Measurements from ENCODE around the gene ABHD5.

ABHD5 gene

DNA sequence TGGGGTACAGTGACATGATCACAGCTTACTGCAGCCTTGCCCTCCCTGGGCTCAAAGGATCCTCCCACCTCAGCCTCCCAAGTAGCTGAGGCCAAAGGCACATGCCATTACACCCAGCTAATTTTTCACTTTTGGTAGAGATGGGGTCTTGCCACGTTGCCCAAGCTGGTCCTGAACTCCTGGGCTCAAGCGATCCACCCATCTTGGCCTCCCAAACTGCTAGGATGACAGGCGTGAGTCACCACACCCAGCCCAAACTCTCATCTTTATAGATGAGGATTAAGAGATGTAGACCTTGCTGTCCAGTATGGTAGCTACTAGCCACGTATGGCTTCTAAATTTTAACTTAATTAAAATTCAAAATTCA lies 4.4 kb upstream of the ABHD5 start:
- no peak for DNase-seq

DNA sequence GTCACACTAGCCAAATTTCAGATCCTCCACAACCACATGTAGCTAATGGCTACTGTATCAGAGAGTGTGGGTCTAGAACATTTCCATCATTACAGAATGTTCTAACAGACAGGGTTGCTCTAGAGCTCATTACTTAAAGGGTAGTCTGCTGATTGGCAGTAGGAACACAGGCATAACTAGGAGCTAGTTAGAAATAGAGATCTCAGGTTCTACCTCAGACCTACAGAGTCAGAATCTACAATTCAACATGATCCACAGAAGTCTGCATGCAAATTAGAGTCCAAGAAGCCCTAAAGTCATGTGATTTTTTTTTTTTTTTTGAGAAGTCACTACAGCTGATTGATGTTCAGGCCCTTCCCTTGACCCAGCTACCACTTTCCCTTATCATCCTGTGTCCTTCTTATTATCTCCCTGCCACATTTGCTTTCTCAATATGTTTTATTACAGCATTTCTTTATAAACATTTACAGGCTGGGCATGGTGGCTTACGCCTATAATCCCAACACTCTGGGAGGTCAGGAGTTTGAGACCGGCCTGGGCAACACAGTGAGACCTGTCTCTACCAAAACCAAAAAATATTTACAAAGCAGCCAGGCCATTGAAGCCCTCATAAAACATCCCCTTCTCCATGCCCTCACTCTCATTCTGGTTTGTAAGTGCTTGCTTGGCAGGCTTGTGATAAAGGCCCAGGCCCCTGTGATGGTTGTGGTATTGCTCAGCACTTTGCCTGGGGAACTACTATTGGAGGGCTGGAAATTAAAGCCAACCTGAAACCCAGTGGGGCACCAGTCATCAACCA lies 3.8 kb upstream of the ABHD5 start:
- no peak for DNase-seq

DNA sequence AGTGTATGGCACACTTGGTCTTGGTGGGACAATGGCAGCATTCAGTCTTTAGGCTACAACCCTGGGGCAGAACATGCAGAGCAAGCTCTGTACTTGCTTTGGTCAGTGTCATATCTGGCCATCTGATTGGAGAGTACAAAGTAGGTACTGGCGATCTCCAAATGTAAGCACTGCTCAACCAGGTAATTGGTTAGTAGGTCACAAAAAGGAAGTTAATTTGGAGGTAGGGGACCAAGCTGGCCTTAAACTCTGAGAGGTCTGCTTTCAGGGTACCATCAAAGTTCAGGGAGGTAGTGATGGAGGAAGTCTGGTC lies 3.3 kb upstream of the ABHD5 start:
- no peak for DNase-seq

DNA sequence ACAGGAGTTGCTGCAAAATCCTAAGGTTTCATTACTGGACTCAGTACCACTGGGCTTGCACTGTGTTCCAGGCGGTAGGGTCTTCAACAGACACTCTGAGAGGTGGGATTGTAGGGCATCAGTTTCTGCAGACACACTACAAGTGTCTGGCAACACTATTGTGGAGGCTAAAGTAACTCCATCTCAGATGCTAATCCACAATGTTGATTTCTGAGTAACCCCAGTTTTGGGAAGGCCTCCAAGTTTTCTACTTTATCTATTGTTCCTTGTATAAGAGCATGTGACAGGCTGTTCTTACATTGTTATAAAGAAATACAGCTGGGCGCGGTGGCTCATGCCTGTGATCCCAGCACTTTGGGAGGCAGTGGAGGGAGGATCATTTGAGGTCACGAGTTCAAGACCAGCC lies 2.5 kb upstream of the ABHD5 start:
- no peak for DNase-seq

DNA sequence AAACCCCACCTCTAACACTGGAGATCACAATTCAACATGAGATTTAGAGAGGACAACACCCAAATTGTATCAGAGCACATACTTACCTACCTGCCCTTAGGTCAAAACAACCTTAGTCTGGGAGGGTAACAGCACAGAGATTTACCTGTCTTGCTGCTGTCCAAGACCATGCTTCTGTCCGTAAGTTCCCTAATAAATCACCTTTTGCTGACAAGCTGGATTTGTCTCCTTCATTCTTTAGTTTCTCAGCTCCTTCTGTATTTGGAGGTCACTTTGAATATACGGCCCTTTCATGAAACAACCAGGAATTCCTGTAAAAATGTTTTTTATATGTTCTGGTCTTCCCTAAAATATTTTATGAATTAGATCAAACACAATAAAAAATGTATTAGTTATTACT lies 1.6 kb upstream of the ABHD5 start:
- no peak for DNase-seq

DNA sequence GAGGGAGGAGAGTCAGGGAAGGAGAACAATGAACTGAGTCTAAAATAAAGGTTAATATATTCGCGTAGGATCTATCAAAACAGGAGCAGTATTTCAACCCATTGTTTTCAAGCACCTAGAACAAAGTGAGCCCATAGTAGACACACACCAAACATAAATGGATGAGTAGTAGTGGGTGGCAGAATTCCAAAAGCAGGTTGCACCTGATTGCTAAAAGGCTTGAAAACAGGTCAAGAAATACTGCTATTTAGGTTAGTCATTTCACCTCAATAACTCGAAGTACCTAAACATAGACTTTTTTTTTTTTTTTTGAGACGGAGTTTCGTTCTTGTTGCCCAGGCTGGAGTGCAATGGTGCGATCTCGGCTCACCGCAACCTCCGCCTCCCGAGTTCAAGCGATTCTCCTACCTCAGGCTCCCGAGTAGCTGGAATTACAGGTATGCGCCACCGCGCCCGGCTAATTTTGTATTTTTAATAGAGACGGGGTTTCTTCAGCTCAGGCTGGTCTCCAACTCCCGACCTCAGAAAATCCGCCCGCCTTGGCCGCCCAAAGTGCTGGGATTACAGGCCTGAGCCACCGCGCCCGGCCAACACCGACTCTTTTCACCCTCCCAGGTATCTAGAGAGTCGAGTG lies 855 bp upstream of the ABHD5 start:
- no peak for DNase-seq

DNA sequence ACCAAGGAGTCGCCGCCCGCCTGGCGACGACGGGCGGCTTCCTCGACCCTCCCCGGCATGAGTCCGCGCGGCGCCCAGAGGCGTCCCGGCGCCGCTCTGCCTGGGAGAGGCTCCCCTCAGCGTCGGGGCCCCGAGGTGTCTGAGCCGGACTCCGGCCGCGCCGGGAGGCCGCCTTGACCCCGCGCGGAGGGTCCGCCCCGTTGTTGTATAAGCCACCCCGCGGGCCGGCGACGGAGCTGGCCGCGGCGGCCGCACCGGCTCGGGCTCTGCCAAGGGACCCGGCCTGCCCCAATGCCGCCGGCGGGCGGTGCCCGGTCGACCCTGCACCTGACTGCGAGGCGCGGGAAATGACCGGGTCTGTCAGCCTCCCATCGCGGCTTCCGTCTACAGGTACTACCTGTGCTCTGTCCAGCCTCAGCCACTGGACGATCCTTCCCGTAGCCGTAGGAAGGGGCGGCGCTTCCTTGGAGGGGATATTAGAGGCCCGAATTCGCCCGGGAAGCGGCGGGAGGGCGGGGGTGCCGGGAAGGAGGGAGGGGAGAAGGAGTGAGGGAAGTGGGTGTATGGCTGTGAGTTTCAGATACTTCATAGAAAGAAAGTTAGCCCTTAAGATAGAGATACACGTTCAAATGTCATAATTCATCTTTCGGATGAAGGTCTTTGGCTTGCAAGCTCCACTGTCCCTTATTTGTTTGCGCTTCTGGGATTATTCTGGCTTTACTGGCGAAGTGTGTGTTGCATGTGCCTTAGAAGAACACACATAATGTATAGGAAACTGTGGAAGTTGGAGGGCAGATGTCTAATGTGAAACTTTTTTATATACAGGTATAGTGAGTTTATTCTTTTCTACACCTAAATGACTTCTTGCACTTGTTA lies 620 bp downstream of the ABHD5 start:
- no peak for DNase-seq

DNA sequence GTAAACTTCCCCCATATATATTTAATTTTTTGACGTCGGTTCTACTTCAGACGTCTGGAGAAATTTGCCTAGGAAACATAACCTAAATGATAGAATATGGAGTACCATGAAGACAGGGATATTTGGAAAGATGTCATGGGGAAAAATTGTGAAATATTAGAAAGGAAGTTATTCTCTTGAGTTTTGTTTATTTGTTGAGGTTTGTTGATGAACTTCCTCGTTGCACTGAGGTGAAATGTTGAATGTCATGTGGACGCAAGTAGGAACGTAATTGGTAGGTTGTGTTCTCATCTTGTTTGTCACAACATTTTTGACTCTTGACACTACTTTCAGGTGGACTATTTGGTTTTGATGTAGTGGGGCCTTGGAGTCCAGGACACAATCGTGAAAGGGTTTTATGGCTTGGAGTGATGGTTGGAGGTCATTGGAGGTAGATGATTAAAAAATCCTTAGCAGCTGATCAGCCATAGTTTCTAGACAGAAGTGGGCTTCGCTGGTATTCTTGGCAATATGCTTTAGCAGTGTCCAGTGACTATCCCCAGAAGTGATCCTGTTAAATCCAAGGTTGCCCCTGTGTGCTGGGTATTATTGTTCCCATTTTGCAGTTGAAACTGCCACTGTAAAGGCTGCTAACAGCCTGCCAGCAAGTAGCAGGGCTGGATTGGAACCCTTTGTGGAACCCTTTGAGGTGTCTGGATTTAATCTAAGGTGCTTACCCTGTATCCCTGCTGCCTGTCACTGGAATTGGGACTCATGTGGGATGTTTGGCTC lies 1.5 kb downstream of the ABHD5 start:
- no peak for DNase-seq

DNA sequence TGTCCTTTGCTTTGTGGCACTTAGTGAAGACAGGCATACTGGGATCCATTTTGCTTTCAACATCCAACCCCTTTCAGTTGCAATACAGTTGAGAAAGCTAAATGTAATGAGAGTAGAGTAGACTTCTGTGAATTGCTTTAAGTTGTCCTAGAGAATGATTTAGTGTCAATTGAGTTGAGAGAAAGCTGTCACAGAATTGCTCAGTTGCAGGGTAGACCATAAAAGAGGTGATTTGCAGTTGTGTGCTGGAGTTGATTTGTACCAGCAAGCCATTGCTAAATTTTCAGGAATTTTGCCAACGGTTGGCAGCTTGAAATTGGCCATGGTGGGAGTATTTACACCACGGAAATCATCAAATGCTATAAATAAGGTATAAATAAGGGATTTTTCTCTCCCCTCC lies 2.2 kb downstream of the ABHD5 start:
- DNase-seq = no peak

DNA sequence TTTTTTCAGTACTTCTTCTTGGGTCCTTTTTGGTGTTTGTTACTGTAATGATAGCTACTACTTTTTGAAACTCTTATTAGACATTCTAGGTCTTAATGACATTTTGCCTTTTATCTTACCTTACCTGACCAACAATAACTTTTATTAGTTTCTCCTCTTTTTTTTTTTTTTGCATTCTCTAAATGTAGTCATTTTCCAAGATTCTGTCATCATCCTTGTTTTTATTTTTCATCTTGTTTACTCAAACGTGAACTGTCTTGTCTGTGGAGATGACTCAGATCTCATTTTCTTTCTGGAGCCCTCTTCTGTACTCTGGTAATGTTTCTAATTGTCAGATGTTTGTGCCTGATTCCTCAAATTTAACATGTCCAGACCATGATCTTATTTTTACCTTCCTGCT lies 2.9 kb downstream of the ABHD5 start:
- DNase-seq = no peak

DNA sequence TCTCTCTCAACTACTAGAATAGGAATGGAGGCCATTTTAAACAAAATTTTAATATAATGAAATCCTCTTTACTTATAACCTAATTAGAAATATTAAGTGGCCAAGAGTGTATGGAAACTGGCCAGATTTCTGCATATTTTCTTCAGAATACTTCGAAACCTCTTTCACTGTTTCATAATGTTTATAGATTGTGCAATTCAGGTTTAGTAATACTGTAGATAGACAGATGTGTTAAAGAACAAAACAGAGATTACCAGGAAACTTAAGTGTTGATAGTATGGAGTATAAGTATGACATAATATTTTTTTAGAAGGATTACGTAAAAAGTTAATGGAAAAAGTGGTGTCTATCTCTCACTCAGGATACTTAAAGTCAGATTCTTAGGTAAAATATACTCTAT lies 4.7 kb downstream of the ABHD5 start:
- DNase-seq = no peak

DNA sequence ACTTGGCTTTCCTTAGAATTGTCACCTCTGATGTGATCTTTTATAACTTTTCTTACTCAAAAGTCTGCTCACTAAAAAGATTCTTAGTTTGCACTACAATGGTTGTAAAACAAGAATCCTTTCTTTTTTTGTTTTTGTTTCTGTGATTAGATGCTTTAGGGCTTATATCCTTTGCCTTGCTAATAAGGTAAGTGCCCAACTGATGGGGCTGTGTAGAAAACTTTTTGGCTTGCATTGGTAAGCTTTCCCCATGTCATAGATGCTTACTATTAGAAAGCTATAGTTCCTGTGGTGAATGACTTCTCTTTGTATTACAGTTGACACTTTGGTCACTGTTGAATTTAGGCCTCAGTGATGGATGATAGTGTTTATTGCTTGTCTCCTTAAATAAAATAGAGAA lies 5.1 kb downstream of the ABHD5 start:
- DNase-seq = no peak

DNA sequence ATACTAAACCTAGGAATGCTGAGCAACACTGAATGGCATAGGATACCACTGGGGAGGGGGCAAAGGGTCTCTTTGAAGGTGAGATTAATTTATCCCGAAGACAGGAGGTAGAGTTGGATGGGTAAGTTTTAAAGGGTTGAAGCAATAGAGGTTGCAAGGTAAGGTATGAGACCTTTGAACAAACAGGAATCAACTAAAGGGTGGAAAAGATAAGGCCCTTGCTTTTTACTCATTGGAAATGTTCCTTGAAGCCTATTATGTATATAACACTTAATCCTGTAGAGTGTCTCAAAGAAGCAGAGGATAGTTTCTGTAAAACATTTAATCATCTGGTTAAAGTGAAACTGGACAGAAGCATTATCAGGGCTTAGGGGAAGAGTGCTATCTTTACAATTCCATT lies 5.7 kb downstream of the ABHD5 start:
- DNase-seq = no peak

DNA sequence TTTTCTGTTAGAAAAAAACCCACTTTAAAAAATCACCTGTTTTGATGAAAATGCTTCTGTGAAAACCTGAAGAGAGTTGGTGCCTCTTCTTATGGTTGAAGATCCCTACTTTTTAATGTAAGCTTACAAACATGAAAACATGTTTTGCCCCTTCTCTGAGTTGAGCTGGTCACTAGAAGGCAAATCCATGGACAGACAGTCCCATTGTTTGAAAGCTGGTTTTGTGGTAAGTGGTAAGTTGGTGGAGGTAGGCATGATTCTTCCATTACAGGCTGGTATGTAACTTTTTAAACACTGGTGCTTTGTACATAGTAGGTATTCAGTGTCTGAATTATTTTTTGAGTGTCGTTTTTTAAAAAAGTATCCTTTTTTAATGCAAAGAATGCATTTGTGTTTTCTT lies 6.1 kb downstream of the ABHD5 start:
- DNase-seq = no peak

DNA sequence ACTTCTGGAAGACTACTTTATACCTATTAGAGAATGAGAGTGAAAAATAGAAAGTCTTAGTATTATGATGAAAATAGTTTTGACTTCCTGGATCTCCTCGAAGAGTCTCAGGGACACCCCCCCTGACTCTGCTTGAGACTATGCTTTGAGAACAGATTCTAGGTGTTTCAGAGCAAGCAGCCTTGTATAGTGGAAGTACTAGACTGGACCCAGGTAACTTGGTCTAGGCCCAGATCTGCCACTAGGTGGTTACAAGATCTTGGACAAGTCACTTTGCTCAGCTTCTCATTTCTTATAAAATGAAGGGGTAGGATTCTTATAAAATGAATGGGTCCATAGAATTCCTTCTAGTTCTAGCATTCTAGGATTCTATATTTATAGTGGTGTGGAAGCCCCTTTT lies 9.1 kb downstream of the ABHD5 start:
- DNase-seq = no peak

DNA sequence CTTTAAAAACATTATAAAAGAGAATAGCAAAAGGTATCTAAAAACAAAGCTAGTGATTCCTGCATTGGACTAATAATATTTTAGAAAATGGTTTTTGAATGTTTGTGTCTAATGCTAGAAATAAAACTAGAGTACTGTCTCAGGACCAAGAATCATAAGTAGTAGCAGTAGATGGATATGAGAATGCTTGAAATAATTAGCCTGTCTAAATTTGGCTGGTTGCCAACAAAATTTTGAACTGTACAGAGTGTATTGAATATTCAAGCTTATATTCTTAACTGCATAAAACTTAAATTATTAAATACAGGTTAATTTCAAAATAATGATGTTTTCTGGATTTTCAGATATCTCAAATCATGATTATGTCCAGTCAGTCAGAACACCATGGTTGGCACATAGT lies 14.0 kb downstream of the ABHD5 start:
- DNase-seq = no peak

DNA sequence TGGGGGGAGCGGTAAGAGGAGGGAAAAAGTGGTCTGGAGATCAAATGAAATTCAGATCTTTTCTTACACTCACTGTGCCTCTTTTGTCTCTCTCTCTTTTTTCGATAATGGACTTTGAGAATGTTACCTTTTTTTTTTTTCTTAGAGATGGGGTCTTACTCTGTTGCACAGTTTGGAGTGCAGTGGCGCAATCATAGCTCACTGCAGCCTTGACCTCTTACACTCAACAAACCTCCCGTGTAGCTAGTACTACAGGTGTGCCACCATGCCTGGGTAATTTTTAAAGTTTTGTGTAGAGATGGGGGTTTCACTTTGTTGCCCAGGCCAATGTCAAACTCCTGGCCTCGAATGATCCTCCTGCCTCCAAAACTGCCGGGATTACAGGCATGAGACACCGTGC lies 15.6 kb downstream of the ABHD5 start:
- no peak for DNase-seq

DNA sequence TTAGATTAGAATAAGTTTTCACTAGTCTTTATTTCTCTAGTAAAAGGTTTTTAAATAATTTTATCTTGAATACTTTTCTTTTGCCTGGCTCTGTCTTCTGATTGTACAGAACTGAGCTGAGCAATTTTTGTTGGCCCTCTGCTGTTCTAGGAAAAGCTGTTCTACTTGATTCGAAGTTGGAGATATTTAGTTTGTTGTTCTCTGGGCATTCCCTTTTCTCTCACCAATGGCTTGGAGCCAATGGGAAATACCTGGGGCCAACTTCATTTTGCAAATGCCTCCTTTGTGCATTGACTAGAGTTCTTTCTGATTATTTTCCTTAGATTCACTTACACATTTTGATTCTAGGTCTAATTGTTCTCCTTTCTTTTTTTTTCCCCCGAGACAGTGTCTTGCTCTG lies 16.5 kb downstream of the ABHD5 start:
- no peak for DNase-seq

DNA sequence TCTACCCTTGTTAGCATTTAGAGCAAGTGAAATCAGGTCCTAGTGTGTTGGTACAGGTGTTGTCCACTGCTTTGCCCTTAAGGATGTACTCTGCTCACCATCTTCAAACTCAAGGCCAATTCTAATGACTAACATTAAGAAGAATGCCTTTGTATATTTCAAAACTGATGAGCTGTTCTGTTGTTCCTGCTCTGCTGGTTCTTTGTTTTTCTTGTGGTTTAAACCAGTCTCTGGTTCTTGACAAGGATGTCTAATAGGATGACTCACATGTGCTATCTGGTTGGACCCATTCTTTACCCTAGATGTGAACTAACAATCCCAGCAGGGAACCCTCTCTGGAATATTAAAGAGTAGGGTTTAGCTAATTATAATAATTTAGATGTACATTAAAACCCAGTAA lies 17.3 kb downstream of the ABHD5 start:
- no peak for DNase-seq

DNA sequence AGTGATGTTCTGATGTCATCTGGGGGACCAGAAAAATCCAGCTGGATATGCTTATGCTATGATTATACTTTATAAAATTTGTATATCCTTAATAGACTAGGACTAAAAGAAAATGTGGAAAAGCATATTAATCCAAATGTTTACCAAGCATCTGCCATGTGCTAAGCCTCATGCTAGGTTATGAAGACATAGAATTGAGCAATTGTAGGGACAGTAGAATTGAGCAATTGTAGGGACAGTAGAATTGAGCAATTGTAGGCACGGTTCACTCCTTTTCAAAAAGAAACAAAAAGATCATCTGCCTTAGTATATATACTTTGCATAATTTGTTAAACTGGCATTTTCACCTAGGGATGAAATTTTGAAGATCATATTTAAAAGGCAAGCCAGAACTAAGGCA lies 18.3 kb downstream of the ABHD5 start:
- no peak for DNase-seq

DNA sequence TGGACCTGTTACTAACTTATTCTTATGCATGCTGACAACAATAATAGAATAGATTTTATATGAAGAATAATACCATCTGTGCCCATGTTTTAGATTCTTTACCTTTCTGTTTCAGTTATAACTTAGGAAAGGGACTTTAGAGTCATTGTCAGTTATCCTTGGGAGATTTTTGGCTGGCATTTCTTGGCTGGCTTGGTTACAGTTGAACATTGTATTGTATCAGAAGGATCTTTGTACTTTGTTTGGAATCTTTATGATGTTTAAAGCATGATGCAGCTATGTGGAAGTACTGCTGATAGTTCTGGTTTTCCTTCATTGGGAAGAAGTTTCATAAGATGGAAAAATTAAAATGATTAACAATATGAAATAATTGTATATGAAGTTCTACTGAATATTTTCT lies 19.9 kb downstream of the ABHD5 start:
- no peak for DNase-seq

DNA sequence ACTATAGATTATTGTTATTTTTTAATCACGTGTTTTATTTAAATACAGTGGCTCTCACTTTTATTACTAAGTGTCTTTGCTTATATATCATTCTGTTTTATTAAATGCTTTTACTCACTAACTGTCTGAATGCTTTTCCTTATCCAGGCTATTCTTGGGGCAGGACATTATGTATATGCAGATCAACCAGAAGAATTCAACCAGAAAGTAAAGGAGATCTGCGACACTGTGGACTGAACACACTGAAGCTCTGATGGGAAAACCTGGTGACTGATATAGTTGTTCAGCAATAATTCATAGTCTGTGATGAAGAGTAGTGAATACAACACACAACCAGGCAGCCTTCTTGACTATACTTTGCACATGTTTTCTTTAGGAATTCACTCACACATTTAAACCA lies 27.6 kb downstream of the ABHD5 start:
- no peak for DNase-seq

DNA sequence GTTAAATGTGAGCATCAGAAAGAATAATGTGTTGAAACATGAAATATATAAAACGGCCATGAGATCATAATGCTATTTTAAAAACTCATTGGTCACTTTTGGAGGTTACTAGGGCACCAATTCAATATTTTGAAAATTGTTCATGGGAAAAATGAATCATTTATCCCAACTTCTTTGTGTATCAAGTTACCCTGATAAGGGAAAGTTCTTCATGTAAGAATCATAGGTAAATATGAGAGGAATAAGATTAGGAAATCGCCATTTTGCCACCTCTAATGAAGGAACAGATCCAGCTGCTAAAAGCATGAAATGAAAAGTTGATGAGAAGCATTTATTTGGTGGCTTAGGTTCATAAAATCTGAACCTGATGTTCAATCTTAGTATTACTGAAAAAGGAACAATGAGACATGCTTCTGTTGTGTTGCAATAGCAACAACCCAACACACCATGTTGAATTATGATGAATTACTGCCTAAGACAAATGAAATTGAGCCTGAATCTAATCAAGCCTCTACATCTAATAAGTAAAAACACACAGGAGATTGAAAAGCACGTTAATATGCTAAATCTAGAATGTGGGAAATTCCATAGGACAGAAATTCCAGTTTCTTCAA lies 32.5 kb downstream of the ABHD5 start:
- no peak for DNase-seq
